Upper lobe of left lung (tissue), 4 donors: ENCODE data around the gene SLC7A6OS.

Experiments used
- EP300 ChIP-seq, 4 donors: sonication (generic); formaldehyde crosslinking; IDR thresholded peaks; one replicate each; pipeline ENCODE4 v1.5.1; 2017; ENCODE audit warnings: antibody characterized with exemption in 4 of 4, control low read depth in 2 of 4
- POLR2AphosphoS5 ChIP-seq, 2 donors: sonication (generic); formaldehyde crosslinking; IDR thresholded peaks; one replicate each; pipeline ENCODE4 v1.5.1; 2017; ENCODE audit warnings: antibody characterized with exemption in 2 of 2
- TF ChIP-seq, protein P1 (sequence below), 6 experiments: fragments of 450-650 bp in 4 of 6; fragments of 200-600 bp in 2 of 6; sonication (generic) in 2 of 6; IDR thresholded peaks; one replicate each; pipeline ENCODE4 v1.5.1; 2016 to 2019; ENCODE audit warnings: antibody characterized with exemption in 6 of 6

DNA sequence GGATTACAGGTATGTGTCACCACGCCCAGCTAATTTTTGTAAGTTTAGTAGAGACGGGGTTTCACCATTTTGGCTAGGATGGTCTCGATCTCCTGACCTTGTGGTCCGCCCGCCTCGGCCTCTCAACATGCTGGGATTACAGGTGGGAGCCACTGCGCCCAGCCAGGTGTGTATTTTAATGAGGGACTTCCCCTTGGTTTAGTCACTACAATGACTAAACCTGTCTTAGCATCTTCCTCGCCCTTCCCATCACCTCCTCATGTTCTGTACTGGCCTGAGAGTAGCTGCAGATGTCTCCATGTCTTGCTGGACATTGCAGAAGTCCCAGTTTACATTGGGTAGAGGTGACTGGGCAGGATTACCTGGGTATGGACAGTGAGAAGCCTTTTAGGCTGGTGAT is 36.9 kb downstream of the SLC7A6OS start:
- TF ChIP-seq, protein P1, sequence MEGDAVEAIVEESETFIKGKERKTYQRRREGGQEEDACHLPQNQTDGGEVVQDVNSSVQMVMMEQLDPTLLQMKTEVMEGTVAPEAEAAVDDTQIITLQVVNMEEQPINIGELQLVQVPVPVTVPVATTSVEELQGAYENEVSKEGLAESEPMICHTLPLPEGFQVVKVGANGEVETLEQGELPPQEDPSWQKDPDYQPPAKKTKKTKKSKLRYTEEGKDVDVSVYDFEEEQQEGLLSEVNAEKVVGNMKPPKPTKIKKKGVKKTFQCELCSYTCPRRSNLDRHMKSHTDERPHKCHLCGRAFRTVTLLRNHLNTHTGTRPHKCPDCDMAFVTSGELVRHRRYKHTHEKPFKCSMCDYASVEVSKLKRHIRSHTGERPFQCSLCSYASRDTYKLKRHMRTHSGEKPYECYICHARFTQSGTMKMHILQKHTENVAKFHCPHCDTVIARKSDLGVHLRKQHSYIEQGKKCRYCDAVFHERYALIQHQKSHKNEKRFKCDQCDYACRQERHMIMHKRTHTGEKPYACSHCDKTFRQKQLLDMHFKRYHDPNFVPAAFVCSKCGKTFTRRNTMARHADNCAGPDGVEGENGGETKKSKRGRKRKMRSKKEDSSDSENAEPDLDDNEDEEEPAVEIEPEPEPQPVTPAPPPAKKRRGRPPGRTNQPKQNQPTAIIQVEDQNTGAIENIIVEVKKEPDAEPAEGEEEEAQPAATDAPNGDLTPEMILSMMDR (IDR thresholded peaks at IDR 0.05) = no peak
- TF ChIP-seq EP300 (IDR thresholded peaks at IDR 0.05) (no peak), POLR2AphosphoS5 (IDR thresholded peaks at IDR 0.05) (no peak)
